Measurements from ENCODE around the gene ARID3C.

ARID3C gene, protein sequence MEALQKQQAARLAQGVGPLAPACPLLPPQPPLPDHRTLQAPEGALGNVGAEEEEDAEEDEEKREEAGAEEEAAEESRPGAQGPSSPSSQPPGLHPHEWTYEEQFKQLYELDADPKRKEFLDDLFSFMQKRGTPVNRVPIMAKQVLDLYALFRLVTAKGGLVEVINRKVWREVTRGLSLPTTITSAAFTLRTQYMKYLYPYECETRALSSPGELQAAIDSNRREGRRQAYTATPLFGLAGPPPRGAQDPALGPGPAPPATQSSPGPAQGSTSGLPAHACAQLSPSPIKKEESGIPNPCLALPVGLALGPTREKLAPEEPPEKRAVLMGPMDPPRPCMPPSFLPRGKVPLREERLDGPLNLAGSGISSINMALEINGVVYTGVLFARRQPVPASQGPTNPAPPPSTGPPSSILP

GRCh38 chr9:34628656-34629490 is at the start of gene ARID3C:
Gene ARID3C, minus strand, starts transcription at chr9:34629066. Its CDS starts 1,052 bp downstream, at chr9:34628014.
- no peak for DNase-seq

DNA sequence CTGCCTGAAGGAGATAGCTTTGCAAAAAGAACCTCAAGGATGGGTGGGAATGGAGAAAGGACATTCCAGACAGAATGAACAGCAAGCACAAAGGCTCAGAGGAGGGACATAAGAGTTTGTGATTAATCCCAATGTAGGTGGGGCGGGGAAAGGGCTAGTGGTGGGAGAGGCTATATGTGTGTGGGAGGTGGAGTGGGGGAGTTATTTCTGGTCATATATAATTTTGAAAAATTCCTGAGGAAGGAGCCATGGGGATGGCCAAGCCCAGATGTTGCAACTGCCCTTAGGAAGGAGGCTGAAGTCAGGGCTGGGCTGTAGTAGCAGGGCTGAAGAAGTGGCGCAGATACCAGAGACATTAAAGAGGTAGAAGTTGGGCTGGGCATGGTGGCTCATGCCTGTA is 47.0 kb upstream of the ARID3C start:
- DNase-seq: no peak

GRCh38 chr9:34675048-34675714 is 46.3 kb upstream of the ARID3C start:
- peak in 1 of 2 experiments; percentile 27 for DNase-seq

GRCh38 chr9:34674440-34674839 is 45.6 kb upstream of the ARID3C start:
- DNase-seq: no peak

- DNase-seq: no peak
Observed at GRCh38 chr9:34671307-34671706, 42.4 kb upstream of the ARID3C start.

DNA sequence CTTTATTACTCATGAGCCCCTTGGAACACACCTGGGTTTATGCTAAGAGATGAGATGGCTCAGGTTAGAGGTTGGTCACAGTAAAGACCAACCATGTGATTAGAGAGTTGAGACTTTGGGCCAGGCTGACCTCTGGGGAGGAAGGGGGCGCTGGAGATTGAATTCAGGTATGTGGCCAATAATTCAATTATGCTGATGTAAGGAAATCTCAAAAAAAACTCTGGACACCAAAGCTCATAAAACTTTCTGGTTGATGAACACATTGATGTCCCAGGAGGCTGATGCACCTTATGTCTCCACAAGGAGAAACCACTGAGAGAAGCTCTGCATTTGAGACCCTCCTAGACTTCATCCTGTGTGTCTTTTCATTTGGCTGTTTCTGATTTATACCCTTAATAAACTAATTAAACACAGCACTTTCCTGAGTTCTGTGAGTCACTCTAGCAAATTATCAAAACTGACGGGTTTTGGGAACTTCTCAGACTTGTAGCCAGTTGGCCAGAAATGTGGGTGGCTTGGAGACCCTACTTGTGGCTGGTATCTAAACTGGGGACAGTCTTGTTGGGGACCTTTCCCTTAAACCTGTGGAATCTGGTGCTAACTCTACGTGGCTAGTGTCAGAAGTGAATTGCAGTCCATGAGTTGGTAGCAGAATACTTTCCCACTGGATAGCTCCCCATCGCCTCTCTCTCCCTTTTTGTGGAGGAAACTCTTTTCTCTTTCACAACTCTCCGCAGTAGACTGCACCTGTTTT is 41.1 kb upstream of the ARID3C start:
- DNase-seq: no peak

- peak; percentile 55 to 84 for DNase-seq
Observed at GRCh38 chr9:34665381-34666250, 36.8 kb upstream of the ARID3C start.

- DNase-seq: no peak
Observed at GRCh38 chr9:34665067-34665380, 36.2 kb upstream of the ARID3C start.

DNA sequence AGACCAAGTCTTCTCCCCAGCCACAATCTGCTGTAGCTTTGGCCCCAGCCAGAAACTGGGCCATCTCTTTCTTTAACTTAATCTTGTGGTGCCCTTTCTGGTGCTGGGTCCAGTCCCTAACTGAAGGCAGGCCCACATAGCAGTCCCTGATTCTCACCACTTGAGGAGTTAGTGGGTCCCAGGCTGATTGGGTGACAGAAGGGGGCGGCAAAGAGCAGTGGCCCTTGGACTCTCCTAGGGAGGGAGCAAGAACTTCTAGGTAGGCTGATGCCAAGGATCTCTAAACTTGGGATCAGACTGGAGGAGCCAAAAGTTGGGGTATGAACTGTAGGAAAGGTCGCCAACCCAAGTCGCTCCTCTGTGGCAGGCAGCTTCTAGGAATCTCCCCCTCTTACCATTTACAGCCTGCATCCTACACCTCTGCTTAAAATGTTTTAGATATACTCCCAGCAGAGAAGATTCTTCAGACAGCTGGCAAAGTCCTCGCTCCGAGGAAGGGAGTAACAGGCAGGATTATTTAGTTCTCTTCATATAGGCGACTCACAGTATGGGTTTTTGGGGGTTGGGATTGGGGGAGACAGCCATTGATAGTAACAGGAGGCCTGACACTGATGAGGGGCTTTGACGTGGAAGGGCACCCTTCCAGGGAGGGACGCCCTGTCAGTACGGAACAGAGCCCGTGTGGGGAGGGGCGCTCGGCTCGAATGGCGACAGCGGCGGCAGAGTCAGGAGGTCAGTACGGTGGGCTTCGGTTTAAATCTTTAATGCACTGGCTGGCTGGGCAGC is 35.6 kb upstream of the ARID3C start:
- DNase-seq: no peak

DNA sequence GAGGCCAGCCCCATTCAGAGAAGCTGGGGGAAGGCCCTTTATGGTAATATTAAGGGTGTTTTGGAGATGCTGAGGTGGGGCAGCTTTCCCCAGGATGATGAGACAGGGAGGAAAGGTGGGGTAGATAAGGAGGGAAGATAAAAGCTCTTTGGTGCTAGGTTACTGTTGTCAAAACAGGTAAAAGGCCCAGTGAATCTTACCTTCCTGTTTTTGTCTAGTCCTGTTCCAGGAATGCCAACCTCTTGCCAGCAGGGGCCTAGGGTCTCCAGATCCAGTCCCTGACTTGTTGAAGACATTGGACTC is 34.4 kb upstream of the ARID3C start:
- DNase-seq: no peak

DNA sequence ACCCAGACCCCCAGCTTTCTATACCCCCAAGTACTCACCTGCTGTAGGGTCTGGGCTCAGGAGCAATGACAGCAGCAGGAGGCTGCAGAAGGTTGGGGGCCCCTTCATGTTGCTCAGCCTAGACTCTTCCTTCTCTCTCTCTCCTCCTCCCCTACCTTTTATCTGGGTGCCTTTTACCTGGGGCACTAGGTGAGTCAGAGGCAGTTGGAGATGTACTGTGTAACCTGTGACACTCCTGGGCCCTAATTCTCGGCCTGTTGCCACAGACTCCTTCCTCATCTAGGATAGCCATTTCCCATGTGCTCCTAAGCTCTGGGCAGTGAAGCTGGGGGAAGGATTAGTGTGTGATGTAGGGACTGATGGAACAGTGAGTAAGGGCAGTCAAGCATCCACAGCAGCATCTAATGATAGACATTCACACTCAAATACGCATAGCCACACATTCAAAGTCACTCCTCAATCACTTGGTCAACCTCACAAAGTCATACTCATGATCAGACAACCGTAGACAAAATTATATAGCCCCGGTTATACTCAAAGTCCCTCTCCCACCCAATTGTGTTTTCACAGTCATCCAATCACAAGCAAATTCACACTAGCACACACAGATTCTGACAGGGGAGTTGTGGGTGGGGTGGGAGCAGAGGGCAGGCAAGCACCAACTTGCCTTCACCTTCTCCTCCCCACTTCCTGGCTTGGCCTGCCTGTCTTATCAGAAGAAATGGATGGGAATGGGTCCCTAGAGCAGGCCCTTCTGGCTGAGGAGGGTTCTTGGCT is 33.8 kb upstream of the ARID3C start, which contains the start of gene CCL27:
Gene CCL27, minus strand, starts transcription at position 132 of the 777 bp plus-strand sequence. Its CDS starts 24 bp downstream, at position 108.
- DNase-seq: no peak

GRCh38 chr9:34659592-34660253 is 30.9 kb upstream of the ARID3C start:
- no peak for DNase-seq

- DNase-seq: no peak
Observed at GRCh38 chr9:34658461-34658860, 29.6 kb upstream of the ARID3C start.

DNA sequence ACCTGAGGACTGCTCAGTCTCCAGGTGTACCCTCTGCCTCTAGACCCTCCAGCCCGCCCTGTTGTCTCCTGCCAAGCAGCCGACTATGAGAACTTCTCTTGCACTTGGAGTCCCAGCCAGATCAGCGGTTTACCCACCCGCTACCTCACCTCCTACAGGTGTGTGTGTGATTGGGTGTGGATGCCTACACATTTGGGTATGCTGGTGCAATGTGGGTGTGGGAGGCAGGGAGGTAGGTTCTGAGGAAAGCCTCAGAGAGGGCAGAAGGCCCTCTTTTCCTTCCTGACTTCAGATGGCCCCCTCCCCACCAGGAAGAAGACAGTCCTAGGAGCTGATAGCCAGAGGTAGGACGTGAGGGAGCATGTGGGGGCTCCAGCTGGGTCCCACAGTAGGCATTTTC is 28.1 kb upstream of the ARID3C start:
- DNase-seq: no peak

- DNase-seq: no peak
Observed at GRCh38 chr9:34655394-34655793, 26.5 kb upstream of the ARID3C start.

DNA sequence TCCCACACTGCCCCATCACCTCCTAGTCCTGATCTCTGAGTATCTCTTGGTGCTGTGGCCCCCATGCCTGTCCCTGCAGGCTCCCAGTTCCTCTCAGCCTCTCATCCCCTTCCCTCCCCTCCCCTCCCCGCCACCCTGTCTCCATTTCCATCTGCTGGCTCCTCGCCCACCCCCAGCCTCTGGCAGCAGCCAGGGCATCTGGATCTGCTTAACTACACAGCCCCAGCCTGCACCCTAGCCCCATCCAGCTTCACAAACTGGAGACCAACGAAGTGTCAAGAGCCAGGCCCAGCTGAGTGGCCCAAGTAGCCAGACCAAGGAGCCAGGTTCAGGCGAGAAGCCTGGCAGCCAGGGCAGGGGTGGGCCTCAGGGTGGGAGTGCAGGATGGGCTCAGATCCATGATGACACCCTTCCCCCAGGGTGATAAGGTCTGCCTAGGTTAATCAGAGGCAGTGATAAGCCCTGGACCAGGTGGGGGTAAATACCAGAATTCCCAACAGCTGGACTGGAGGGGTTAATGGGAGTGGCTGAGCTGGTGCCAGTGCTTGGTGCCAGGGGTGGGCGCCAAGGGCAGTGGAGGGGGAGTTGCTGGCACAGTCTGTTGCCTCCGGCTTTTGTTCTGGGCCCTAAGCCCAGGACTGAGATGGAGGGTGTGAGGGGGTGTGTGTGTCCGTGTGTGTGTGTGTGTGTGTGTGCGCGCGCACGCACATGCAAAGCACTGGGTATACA is 25.6 kb upstream of the ARID3C start:
- no peak for DNase-seq

DNA sequence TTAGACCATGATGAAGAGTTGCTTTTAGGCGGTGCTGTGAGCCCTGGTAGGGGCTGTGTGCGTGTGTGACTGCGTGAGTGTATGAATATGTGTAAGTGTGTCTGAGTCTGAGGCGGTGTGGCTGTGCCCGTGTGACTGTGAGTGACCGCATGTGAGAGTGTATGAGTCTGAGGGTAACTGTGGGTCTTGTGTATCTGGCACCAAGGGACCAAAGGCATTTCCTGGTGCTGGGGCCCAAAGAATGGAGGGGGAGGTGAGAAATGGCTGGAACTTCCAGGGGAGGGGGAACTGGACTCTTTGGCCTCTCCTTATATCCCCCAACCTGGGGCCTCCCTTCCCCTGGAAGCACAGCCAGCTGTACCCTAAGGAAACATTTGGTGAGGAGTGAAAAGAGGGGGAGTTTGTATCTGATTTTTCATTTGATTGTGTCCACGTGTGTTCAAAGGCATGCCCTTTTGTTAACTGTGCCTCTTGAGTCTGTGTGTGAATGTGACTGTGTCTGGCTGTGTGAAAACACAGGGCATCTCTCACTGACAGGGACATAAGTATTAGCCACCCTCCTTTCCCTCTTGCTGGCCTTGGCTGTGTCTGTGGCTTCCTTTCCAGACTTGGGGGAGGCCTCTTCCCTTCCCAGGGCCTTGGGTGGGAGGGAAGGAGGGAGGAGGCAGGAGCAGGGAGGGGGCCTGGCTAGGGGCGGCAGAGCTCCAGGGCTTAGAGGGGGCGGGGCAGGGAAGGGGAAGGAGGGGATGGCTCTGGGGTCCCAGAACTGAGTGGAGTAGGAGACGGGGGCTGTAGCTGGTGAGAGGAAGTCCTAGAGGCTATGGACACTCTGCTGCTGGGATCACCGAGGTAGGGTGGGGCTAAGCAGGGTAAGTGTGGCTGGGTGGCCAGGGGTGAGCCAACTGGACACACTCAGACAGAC is 24.5 kb upstream of the ARID3C start:
- DNase-seq: no peak

DNA sequence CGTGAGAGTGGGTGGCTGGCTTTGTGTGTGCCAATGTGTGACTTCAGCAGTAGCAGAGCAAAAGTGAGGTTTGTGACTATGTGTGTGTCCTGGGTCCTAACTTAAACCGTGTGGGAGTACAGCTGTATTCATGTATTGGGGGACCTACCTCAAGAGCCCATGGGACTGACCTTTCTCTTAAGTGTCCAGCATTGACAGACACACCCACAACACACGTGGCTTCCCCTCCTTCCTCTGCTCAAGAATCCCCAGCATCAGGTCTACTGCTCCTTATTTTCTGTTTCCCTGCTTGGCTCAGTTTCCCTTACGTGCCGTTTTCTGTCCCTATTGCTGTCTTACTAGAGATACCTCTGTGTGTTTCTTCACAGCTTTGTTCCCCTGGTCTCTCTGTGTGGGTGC is 23.7 kb upstream of the ARID3C start:
- no peak for DNase-seq
